Liver (tissue), 9 donors: ENCODE data around the gene PRPSAP2. TPM values are rescaled to one million over a fixed set of nuclear protein-coding genes. Genes with fewer than 3 reads are reported as not detected.

Source experiments
- DNase-seq: peaks from one replicate; pipeline ENCODE4 v3.0.0-alpha.2; 2017; ENCODE audit warnings: low spot score
- H3K27ac ChIP-seq, 2 donors: one replicate each; pipeline ENCODE4 v1.7.0; 2013; ENCODE audit warnings: inconsistent platforms in 2 of 2, low read length in 2 of 2, control low read depth in 1 of 2, low read depth in 1 of 2, mild to moderate bottlenecking in 1 of 2
- H3K27me3 ChIP-seq, 4 donors: one replicate each; pipeline versions ENCODE4 v1.6.1 to v1.7.0; 2013; ENCODE audit warnings: low read length in 3 of 4, inconsistent platforms in 1 of 4, mild to moderate bottlenecking in 1 of 4, moderate library complexity in 1 of 4; ENCODE audit not compliant: control insufficient read depth in 4 of 4, insufficient read depth in 4 of 4
- H3K36me3 ChIP-seq, 4 donors: one replicate each; pipeline versions ENCODE4 v1.6.1 to v1.7.0; 2013; ENCODE audit warnings: low read length in 3 of 4, mild to moderate bottlenecking in 3 of 4, low read depth in 1 of 4, moderate library complexity in 1 of 4; ENCODE audit not compliant: control insufficient read depth in 4 of 4, insufficient read depth in 3 of 4
- H3K4me1 ChIP-seq, 4 donors: one replicate each; pipeline versions ENCODE4 v1.6.1 to v1.7.0; 2013; ENCODE audit warnings: low read length in 3 of 4, mild to moderate bottlenecking in 3 of 4, moderate library complexity in 1 of 4; ENCODE audit not compliant: control insufficient read depth in 4 of 4, insufficient read depth in 4 of 4
- H3K4me3 ChIP-seq, 3 donors: one replicate each; pipeline versions ENCODE4 v1.6.1 to v1.7.0; 2013; ENCODE audit warnings: low read length in 3 of 3, control low read depth in 1 of 3, low read depth in 1 of 3, mild to moderate bottlenecking in 1 of 3
- H3K9ac ChIP-seq, 2 donors: one replicate each; pipeline ENCODE4 v1.7.0; 2013; ENCODE audit warnings: low read length in 2 of 2, mild to moderate bottlenecking in 2 of 2, moderate library complexity in 2 of 2, control low read depth in 1 of 2, low read depth in 1 of 2
- H3K9me3 ChIP-seq, 4 donors: one replicate each; pipeline versions ENCODE4 v1.6.1 to v1.7.0; 2013; ENCODE audit warnings: low read length in 3 of 4; ENCODE audit not compliant: control insufficient read depth in 4 of 4
- EGR1 ChIP-seq, 2 donors: IDR thresholded peaks; 2 replicates each; pipeline ENCODE4 v1.6.1; 2016 to 2018; ENCODE audit warnings: antibody characterized with exemption in 2 of 2, low read depth in 2 of 2
- FOXA1 ChIP-seq: IDR thresholded peaks from 2 replicates; pipeline ENCODE4 v1.6.1; 2016; ENCODE audit warnings: antibody characterized with exemption
- FOXA2 ChIP-seq: IDR thresholded peaks from 2 replicates; pipeline ENCODE4 v1.6.1; 2016; ENCODE audit warnings: antibody characterized with exemption
- GABPA ChIP-seq, 2 donors: IDR thresholded peaks in 1 of 2; conservative IDR thresholded peaks in 1 of 2; 2 replicates each; pipeline ENCODE4 v1.6.1; 2016; ENCODE audit warnings: antibody characterized with exemption in 2 of 2, mild to moderate bottlenecking in 1 of 2, moderate library complexity in 1 of 2
- HNF4A ChIP-seq, 2 donors: conservative IDR thresholded peaks; 2 replicates each; pipeline ENCODE4 v1.6.1; 2016; ENCODE audit warnings: antibody characterized with exemption in 2 of 2, mild to moderate bottlenecking in 2 of 2
- HNF4G ChIP-seq: IDR thresholded peaks from 2 replicates; pipeline ENCODE4 v1.6.1; 2016; ENCODE audit warnings: antibody characterized with exemption
- JUND ChIP-seq, 2 donors: IDR thresholded peaks; 2 replicates each; pipeline ENCODE4 v1.6.1; 2016; ENCODE audit warnings: antibody characterized with exemption in 2 of 2
- NR2F2 ChIP-seq: IDR thresholded peaks from 2 replicates; pipeline ENCODE4 v1.6.1; 2016; ENCODE audit warnings: antibody characterized with exemption
- RAD21 ChIP-seq, 2 donors: IDR thresholded peaks; 2 replicates each; pipeline ENCODE4 v1.6.1; 2016; ENCODE audit warnings: antibody characterized with exemption in 2 of 2, mild to moderate bottlenecking in 2 of 2
- RXRA ChIP-seq, 2 donors: IDR thresholded peaks; 2 replicates each; pipeline ENCODE4 v1.6.1; 2017 to 2018; ENCODE audit warnings: antibody characterized with exemption in 2 of 2, mild to moderate bottlenecking in 1 of 2
- SP1 ChIP-seq: IDR thresholded peaks from 2 replicates; pipeline ENCODE4 v1.6.1; 2018; ENCODE audit warnings: antibody characterized with exemption, mild to moderate bottlenecking
- TAF1 ChIP-seq: conservative IDR thresholded peaks from 2 replicates; pipeline ENCODE4 v1.6.1; 2016; ENCODE audit warnings: antibody characterized with exemption, mild to moderate bottlenecking
- YY1 ChIP-seq: IDR thresholded peaks from 2 replicates; pipeline ENCODE4 v1.6.1; 2016; ENCODE audit warnings: antibody characterized with exemption, mild to moderate bottlenecking
- WGBS: extraction: QIAGEN DNeasy Blood & Tissue Kit; methylation state at CpG from one replicate; pipeline ENCODE4 v1.1.7; 2013; 5-methylcytosine and 5-hydroxymethylcytosine counted together
- polyA plus RNA-seq, 2 donors: library from polyadenylated mRNA; stranded (reverse) in 1 of 2; unstranded in 1 of 2; fragments of 200-250 nt in 1 of 2; fragments of >200 nt in 1 of 2; fragmentation: Nextera tagmentation in 1 of 2; extraction: Ambion mirVana in 1 of 2; gene quantifications; one replicate each; pipeline versions ENCODE4 v1.2.1 to v1.2.3, GENCODE V29; 2013 to 2015
- total RNA-seq, 2 donors: library from RNA; depleted of rRNA; stranded (reverse); fragments of >200 nt; gene quantifications; one replicate each; pipeline ENCODE4 v1.2.3, GENCODE V29; 2014
- TF ChIP-seq, protein P1 (sequence below): IDR thresholded peaks from 2 replicates; pipeline ENCODE4 v1.6.1; 2016; ENCODE audit warnings: antibody characterized with exemption
- TF ChIP-seq, protein P2 (sequence below): IDR thresholded peaks from 2 replicates; pipeline ENCODE4 v1.6.1; 2016; ENCODE audit warnings: antibody characterized with exemption
- TF ChIP-seq, protein P3 (sequence below): IDR thresholded peaks from 2 replicates; pipeline ENCODE4 v1.6.1; 2016; ENCODE audit warnings: antibody characterized with exemption, mild to moderate bottlenecking
- TF ChIP-seq, protein P4 (sequence below): IDR thresholded peaks from 2 replicates; pipeline ENCODE4 v1.6.1; 2016; ENCODE audit warnings: antibody characterized with exemption
- TF ChIP-seq, protein P5 (sequence below): fragments of 150-350 bp; IDR thresholded peaks from 2 replicates; pipeline ENCODE4 v1.5.1; 2017; ENCODE audit warnings: improper control_type of control experiment, low read depth, low read length; ENCODE audit not compliant: missing input control
- donor health status: healthy.
- donor health status: healthy.
- donor health status: healthy.
- donor health status: healthy.
- donor health status: healthy.

PRPSAP2 gene
- total and polyA plus RNA-seq, 4 donors, result 10.2 to 31.4 (median 16.7) TPM

DNA sequence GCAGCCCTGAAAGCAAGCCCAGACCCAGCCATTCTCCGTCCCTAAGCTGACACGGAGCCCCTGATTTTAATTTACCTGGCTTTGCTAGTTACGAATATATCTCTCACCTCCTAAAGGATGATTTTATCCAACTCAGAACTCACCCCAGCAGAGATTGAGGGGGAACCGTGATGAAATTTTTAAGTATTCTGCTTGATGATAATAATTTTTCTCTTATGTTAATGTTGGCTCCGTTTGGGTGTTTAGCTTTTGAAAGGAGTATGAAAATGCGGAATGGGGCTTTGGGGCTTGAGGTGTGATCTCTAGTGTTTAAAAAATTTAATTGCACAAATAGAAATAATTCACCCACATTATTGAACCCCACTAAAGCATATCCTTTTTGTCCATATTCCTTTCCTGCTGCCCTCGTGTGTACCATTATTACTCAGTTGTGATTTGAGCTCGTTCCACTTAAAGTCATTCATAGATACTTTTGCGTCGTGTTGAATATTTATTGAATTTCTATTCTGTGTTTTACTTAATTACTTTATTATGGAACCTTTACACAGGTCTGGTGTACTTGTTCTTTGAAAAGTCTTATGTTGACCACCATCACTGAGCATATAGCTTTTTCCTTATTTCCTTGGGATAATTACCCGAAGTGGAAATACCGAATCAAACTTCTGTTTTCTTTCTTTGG is 775 bp downstream of the PRPSAP2 start:
- Histone ChIP-seq H3K4me1 (peaks cover 2 to 21% (median 12%) of the 10 kb centered on the region in 4 donors), H3K4me3 (peak overlapping the region; percentile 71 to 97 (median 90)), H3K36me3 (no peaks in the 10 kb centered on the region), H3K27me3 (no peaks in the 10 kb centered on the region), H3K9ac (peak overlapping the region; percentile 52 to 89), H3K9me3 (no peaks in the 10 kb centered on the region), H3K27ac (peak overlapping the region; percentile 89 to 91)
- TF ChIP-seq, protein P1, sequence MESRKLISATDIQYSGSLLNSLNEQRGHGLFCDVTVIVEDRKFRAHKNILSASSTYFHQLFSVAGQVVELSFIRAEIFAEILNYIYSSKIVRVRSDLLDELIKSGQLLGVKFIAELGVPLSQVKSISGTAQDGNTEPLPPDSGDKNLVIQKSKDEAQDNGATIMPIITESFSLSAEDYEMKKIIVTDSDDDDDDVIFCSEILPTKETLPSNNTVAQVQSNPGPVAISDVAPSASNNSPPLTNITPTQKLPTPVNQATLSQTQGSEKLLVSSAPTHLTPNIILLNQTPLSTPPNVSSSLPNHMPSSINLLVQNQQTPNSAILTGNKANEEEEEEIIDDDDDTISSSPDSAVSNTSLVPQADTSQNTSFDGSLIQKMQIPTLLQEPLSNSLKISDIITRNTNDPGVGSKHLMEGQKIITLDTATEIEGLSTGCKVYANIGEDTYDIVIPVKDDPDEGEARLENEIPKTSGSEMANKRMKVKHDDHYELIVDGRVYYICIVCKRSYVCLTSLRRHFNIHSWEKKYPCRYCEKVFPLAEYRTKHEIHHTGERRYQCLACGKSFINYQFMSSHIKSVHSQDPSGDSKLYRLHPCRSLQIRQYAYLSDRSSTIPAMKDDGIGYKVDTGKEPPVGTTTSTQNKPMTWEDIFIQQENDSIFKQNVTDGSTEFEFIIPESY, result no peak
- TF ChIP-seq HNF4A (conservative IDR thresholded peaks at IDR 0.05), result no peak
- no peak for TF ChIP-seq RAD21 (IDR thresholded peaks at IDR 0.05)
- TF ChIP-seq YY1, result no peak
- TF ChIP-seq RXRA (IDR thresholded peaks at IDR 0.05), result no peak
- TF ChIP-seq SP1, result no peak
- no peak for TF ChIP-seq FOXA2
- TF ChIP-seq FOXA1, result no peak
- no peak for DNase-seq
- WGBS, result 12% methylated on average over 12 of the region's 12 CpGs

DNA sequence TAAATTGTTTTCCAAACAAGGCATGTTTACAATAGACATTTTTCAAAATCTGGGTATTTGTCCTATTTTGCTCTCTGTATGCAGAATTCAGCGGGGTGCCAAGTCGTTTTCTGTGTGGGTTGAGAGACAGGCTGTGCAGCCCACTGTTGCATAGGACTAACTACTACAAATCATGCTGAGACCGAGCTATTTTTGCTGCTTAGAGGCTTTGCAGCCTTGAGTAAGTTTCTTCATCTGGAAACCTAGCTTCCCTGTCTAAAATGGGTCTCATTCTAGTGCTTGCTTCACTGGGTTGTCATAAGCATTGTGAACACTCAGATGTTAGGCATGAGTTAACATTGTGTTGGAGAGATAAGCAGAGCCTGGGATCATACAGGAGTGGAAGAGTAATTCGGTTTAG is 1.3 kb downstream of the PRPSAP2 start:
- no peaks in the 10 kb centered on the region for H3K9me3 ChIP-seq
- H3K4me3 ChIP-seq, result peak overlapping the region in 1 of 3 donors; percentile 97
- DNase-seq, result no peak
- peak overlapping the region in 1 of 2 donors; percentile 5 for H3K27ac ChIP-seq
- H3K4me1 ChIP-seq, result peaks cover 2 to 21% (median 12%) of the 10 kb centered on the region in 4 donors
- no peaks in the 10 kb centered on the region for H3K27me3 ChIP-seq
- no peaks in the 10 kb centered on the region for H3K36me3 ChIP-seq
- 40% methylated on average over 4 of the region's 4 CpGs for WGBS
- TF ChIP-seq, protein P2, sequence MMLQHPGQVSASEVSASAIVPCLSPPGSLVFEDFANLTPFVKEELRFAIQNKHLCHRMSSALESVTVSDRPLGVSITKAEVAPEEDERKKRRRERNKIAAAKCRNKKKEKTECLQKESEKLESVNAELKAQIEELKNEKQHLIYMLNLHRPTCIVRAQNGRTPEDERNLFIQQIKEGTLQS, result no peak
- TF ChIP-seq JUND (IDR thresholded peaks at IDR 0.05), result no peak
- TF ChIP-seq, protein P1, result no peak
- no peak for TF ChIP-seq HNF4G
- no peak for TF ChIP-seq SP1
- no peak for TF ChIP-seq RAD21 (IDR thresholded peaks at IDR 0.05)
- no peak for TF ChIP-seq TAF1
- no peak for TF ChIP-seq EGR1 (IDR thresholded peaks at IDR 0.05; ENCODE audit: low read depth in 2 of 2)
- no peak for TF ChIP-seq RXRA (IDR thresholded peaks at IDR 0.05)
- no peak for TF ChIP-seq FOXA1
- no peak for TF ChIP-seq HNF4A (conservative IDR thresholded peaks at IDR 0.05)
- TF ChIP-seq, protein P3, sequence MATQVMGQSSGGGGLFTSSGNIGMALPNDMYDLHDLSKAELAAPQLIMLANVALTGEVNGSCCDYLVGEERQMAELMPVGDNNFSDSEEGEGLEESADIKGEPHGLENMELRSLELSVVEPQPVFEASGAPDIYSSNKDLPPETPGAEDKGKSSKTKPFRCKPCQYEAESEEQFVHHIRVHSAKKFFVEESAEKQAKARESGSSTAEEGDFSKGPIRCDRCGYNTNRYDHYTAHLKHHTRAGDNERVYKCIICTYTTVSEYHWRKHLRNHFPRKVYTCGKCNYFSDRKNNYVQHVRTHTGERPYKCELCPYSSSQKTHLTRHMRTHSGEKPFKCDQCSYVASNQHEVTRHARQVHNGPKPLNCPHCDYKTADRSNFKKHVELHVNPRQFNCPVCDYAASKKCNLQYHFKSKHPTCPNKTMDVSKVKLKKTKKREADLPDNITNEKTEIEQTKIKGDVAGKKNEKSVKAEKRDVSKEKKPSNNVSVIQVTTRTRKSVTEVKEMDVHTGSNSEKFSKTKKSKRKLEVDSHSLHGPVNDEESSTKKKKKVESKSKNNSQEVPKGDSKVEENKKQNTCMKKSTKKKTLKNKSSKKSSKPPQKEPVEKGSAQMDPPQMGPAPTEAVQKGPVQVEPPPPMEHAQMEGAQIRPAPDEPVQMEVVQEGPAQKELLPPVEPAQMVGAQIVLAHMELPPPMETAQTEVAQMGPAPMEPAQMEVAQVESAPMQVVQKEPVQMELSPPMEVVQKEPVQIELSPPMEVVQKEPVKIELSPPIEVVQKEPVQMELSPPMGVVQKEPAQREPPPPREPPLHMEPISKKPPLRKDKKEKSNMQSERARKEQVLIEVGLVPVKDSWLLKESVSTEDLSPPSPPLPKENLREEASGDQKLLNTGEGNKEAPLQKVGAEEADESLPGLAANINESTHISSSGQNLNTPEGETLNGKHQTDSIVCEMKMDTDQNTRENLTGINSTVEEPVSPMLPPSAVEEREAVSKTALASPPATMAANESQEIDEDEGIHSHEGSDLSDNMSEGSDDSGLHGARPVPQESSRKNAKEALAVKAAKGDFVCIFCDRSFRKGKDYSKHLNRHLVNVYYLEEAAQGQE, result no peak
- TF ChIP-seq NR2F2, result no peak
- TF ChIP-seq FOXA2, result no peak
- TF ChIP-seq, protein P4, sequence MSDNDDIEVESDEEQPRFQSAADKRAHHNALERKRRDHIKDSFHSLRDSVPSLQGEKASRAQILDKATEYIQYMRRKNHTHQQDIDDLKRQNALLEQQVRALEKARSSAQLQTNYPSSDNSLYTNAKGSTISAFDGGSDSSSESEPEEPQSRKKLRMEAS, result no peak
- no peak for TF ChIP-seq GABPA (IDR thresholded peaks at IDR 0.05 in 1 of 2, conservative IDR thresholded peaks at IDR 0.05 in 1 of 2)
- no peak for TF ChIP-seq YY1
- TF ChIP-seq, protein P5, sequence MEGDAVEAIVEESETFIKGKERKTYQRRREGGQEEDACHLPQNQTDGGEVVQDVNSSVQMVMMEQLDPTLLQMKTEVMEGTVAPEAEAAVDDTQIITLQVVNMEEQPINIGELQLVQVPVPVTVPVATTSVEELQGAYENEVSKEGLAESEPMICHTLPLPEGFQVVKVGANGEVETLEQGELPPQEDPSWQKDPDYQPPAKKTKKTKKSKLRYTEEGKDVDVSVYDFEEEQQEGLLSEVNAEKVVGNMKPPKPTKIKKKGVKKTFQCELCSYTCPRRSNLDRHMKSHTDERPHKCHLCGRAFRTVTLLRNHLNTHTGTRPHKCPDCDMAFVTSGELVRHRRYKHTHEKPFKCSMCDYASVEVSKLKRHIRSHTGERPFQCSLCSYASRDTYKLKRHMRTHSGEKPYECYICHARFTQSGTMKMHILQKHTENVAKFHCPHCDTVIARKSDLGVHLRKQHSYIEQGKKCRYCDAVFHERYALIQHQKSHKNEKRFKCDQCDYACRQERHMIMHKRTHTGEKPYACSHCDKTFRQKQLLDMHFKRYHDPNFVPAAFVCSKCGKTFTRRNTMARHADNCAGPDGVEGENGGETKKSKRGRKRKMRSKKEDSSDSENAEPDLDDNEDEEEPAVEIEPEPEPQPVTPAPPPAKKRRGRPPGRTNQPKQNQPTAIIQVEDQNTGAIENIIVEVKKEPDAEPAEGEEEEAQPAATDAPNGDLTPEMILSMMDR, result no peak
- H3K9ac ChIP-seq, result peak overlapping the region in 1 of 2 donors; percentile 41
